HepG2 (cell line): ENCODE measurements around the gene KRTAP17-1.

Source experiments
- ARNT ChIP-seq: fragments of 450-650 bp; IDR thresholded peaks from 2 replicates; pipeline ENCODE4 v1.6.1; 2017
- BRCA1 ChIP-seq: sonication (generic); formaldehyde crosslinking; IDR thresholded peaks from 2 replicates; pipeline ENCODE4 v1.4.0; 2020; ENCODE audit warnings: missing genetic modification reagents
- CREB1 ChIP-seq, 2 experiments: fragments of 450-650 bp in 1 of 2; IDR thresholded peaks; 2 replicates each; pipeline ENCODE4 v1.6.1; 2016 to 2017; ENCODE audit warnings: control low read depth in 1 of 2, mild to moderate bottlenecking in 1 of 2, missing compliant biosample characterization in 1 of 2, missing genetic modification characterization in 1 of 2
- DR1 ChIP-seq: sonication (generic); formaldehyde crosslinking; IDR thresholded peaks from 2 replicates; pipeline ENCODE4 v1.8.0; 2021; ENCODE audit warnings: mild to moderate bottlenecking, missing genetic modification reagents, inconsistent platforms
- E2F1 ChIP-seq: sonication (generic); formaldehyde crosslinking; IDR thresholded peaks from 2 replicates; pipeline ENCODE4 v1.5.0; 2020; ENCODE audit warnings: missing genetic modification reagents
- NFE2L1 ChIP-seq: sonication (generic); formaldehyde crosslinking; IDR thresholded peaks from 2 replicates; pipeline ENCODE4 v1.4.0; 2020; ENCODE audit warnings: missing genetic modification reagents, mild to moderate bottlenecking, borderline replicate concordance
- POLR2A ChIP-seq, 2 experiments: IDR thresholded peaks; 2 replicates each; pipeline ENCODE4 v1.6.1; 2011; ENCODE audit warnings: low read depth in 2 of 2, low read length in 2 of 2, mild to moderate bottlenecking in 1 of 2, moderate library complexity in 1 of 2; ENCODE audit not compliant: insufficient read depth in 1 of 2
- POLR2AphosphoS5 ChIP-seq: IDR thresholded peaks from 2 replicates; pipeline ENCODE4 v1.6.1; 2012; ENCODE audit warnings: low read depth, low read length
- TFE3 ChIP-seq: IDR thresholded peaks from 2 replicates; pipeline ENCODE4 v1.6.1; 2016
- THAP11 ChIP-seq: IDR thresholded peaks from 2 replicates; pipeline ENCODE4 v1.6.1; 2016; ENCODE audit warnings: missing biosample characterization, missing genetic modification reagents
- ZNF317 ChIP-seq: sonication (generic); formaldehyde crosslinking; IDR thresholded peaks from 2 replicates; pipeline ENCODE4 v1.5.0; 2020; ENCODE audit warnings: mild to moderate bottlenecking, missing genetic modification reagents
- ZNF512 ChIP-seq: sonication (generic); formaldehyde crosslinking; IDR thresholded peaks from 2 replicates; pipeline ENCODE4 v1.4.0; 2020; ENCODE audit warnings: mild to moderate bottlenecking, missing genetic modification reagents

GRCh38 chr17:41294016-41294415, 21.5 kb downstream of the KRTAP17-1 start:
- TF ChIP-seq ZNF512 (CRISPR knock-in tag) (no peak), E2F1 (CRISPR knock-in tag) (no peak), THAP11 (CRISPR knock-in tag) (no peak), TFE3 (no peak), NFE2L1 (no peak), ZNF317 (CRISPR knock-in tag) (no peak), BRCA1 (CRISPR knock-in tag) (no peak), ARNT (no peak), CREB1 (IDR thresholded peaks at IDR 0.05) (no peak), CREB1 (CRISPR knock-in tag; IDR thresholded peaks at IDR 0.05) (no peak), POLR2A (IDR thresholded peaks at IDR 0.05; ENCODE audit: insufficient read depth in 1 of 2, low read depth in 2 of 2, low read length in 2 of 2) (no peak), POLR2AphosphoS5 (no peak), DR1 (CRISPR knock-in tag) (no peak)
